Frontal cortex (tissue), 4 donors: ENCODE results near the gene CREB3L4. TPM values are rescaled to one million over a fixed set of nuclear protein-coding genes. Genes with fewer than 3 reads are reported as not detected.

Experiments
- DNase-seq, 2 donors: peaks; one replicate each; pipeline ENCODE4 v3.0.0; 2012; ENCODE audit warnings: low spot score in 2 of 2
- FAIRE-seq: peaks from 2 replicates; lab custom pipeline; 2012; peaks lifted over from hg19 to GRCh38; lab: Jason Lieb, UNC
- total RNA-seq: library from RNA; depleted of rRNA; stranded (reverse); fragments of >200 nt; gene quantifications from one replicate; pipeline ENCODE4 v1.2.3, GENCODE V29; 2014
- donor health status: control.
- donor health status: control.
- donor health status: control.

Gene CREB3L4
- total RNA-seq, 1 donor from 2014 or later = 7.7 TPM

GRCh38 chr1:153936011-153936802 is 31.5 kb upstream of the CREB3L4 start:
- DNase-seq = no peak
- no peak for FAIRE-seq

- FAIRE-seq (no peak), DNase-seq (no peak)
These were observed 30.4 kb upstream of the CREB3L4 start for GRCh38 chr1:153937331-153937730.

GRCh38 chr1:153938996-153939395 is 28.7 kb upstream of the CREB3L4 start:
- DNase-seq (no peak), FAIRE-seq (no peak)

GRCh38 chr1:153939476-153939875 is 28.2 kb upstream of the CREB3L4 start:
- no peak for FAIRE-seq
- no peak for DNase-seq

GRCh38 chr1:153940756-153941155 is 26.9 kb upstream of the CREB3L4 start:
- no peak for FAIRE-seq
- no peak for DNase-seq

- DNase-seq (no peak), FAIRE-seq (no peak)
These were observed 25.6 kb upstream of the CREB3L4 start for GRCh38 chr1:153941826-153942725.

DNA sequence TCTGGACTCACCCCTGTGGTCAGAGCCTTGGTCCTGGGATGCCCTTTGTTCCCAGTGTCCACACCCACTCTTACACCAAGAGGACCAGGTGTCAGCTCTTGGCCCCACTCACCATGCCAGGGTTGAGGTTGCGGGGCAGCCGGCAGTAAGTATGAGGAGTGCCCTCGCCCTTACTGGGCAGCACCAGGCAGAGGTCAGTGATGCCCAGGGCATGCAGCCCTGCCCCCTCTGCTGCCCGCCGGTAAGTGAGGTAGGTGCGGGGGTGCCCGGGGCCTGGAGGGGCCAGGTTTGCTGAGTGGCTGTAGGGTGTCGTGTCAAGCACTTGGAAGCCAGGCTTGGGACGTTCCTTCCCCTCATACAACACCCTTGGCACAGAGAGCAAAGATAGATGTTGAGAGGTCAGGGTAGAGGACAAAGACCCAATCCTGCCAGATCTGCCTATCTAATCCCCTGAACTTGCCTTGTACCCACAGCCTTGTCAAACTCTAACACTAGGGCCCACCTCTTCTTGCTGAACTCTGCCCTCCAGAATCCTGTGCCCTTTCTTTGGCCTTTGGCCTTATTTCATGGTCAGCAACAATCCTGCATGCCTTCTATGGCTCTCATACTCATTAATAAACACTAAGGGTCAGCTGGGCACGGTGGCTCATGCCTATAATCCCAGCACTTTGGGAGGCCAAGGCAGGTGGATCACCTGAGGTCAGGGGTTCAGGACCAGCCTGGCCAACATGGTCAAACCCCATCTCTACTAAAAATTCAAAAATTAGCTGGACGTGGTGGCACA is 24.7 kb upstream of the CREB3L4 start:
- DNase-seq (no peak), FAIRE-seq (no peak)

- DNase-seq (no peak), FAIRE-seq (no peak)
These were observed 23.5 kb upstream of the CREB3L4 start for GRCh38 chr1:153944005-153944826.

- no peak for DNase-seq
- FAIRE-seq = no peak
These were observed 22.9 kb upstream of the CREB3L4 start for GRCh38 chr1:153944827-153945117.

GRCh38 chr1:153945131-153945794 is 22.4 kb upstream of the CREB3L4 start:
- DNase-seq = peak in 1 of 2 donors; percentile 61
- no peak for FAIRE-seq

DNA sequence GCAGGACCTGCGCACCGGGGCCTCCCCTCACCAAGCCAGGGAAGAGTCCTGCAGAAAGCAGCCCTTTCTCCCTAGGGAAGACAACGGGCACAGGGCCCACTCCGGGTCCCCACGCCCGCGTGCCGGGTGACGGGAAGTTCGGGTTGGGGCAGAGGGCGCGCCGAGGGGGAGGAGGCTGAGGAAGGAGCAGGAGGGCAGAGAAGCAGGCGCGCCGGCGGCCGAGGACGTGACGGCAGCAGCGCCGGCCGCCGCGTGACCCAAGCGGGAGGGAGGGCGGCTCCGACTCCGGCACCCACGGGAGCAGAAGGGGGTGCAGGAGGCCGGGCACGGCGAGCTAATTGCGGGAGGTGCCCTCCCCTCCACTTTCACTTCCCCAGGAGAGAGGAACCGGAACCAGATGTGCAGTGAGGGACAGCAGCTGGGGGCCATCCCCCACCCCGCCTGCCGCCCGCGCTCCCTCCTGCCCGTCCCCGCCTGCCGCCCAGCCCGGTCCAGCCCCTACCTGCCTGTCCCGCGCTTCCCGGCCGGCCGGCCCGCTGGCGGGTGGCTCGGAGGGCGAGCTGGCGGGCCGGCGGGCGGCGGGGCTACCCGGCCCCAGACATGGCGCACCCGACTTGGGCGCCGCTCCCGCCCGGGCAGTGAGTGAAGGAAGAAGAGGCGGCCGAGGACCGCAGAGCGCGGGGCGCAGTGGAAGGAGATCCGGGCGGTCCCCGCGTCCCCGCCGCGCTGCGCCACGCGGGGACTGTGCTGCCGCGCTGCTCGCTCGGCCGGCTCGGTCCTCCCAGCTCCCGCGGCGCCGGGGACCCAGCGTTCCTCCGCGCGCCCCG is 21.7 kb upstream of the CREB3L4 start:
- DNase-seq (peak; percentile 87 to 88), FAIRE-seq (no peak)

DNA sequence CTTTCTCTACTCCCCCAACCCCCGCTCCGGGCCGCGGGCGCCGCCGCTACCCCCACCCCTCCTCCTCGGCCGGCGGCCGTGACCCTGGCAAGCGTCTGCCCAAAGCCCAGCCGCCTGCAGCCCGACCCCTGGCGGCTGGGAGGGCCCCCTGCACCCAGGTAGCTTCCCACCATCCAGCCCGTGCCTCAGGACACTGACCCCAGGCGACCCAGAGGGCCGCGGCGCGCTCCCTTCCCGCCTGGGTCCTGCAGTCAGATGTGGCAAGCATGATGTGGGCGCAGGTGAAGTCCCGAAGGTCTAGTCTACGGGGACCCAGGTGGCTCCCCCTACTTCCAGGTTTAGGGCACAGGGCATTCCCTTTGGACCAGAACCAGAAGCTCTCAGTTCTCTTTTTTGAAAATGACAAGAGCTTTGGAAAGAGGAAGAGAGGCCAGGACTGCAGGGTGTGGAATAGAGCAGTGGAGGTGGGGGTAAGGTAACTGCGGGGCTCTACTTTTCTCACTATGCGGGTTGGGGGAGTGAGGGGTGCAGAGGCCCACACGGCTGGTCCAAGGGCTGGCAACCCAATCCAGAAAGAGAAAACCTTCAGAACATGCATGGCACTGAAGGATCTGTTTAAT is 21.0 kb upstream of the CREB3L4 start, which contains the start of gene DENND4B:
Gene DENND4B (minus strand): TSS at position 97 of the 620 bp plus-strand sequence. CDS start 2,344 bp downstream, outside the sequence.
- peak; percentile 96 to 98 for DNase-seq
- no peak for FAIRE-seq

- DNase-seq = no peak
- FAIRE-seq = no peak
These were observed 16.5 kb upstream of the CREB3L4 start for GRCh38 chr1:153951183-153951582.

DNA sequence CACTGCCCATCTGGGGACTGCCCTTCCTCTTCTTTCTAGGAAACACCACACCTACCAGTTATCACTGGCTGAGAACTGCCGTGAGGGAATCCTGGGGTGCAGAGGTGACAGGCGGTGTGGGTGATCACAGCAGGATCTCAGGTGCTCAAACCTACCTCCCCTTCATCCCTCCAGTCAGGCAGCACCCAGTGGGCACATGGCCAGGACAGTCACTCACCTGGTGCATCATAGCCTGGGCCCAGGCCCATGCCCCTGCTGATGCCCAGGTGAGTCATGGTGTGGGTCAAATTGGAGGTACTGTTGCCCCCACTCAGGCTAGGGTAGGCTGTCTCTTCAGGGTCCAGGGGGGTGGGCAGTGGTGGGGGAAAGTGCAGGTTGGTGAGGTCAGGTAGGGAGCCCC is 15.9 kb upstream of the CREB3L4 start:
- DNase-seq (no peak), FAIRE-seq (no peak)

GRCh38 chr1:153953859-153954365 is 13.8 kb upstream of the CREB3L4 start:
- FAIRE-seq (no peak), DNase-seq (no peak)

DNA sequence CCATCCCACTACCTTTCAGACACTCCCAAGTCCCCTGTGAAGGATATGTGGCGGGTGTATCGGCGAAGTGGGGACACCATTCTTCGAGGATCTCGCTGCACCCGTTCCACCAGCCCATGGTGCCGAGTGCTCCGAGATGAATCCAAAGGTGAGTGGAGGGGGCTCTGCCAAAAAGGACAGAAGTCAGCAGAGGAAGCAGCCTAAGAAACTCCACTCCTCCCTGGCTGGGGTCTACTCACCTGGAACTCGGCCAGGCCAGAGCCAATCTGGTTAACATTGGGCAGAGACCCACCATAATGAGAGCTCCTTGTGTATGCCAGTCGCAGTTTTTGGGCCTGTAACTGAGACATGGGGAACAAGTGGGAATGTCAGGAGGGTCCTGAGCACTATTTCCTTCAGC is 12.9 kb upstream of the CREB3L4 start:
- no peak for DNase-seq
- FAIRE-seq = no peak

- no peak for DNase-seq
- no peak for FAIRE-seq
These were observed 10.5 kb upstream of the CREB3L4 start for GRCh38 chr1:153956997-153957715.
